ENCODE data around the gene SRGAP2B.
"Not testable (repeated sequence)": the region's sequence is repeated elsewhere in the genome, so short reads cannot be mapped to it uniquely, and the experiment has no call there.

The SRGAP2B gene

GRCh38 chr1:145066486-145066885 is 28.6 kb downstream of the SRGAP2B start:
- H3K9ac ChIP-seq (ENCODE audit: low read depth, low read length); H3K4me1 ChIP-seq (ENCODE audit: insufficient read depth, low read length); H3K9me3 ChIP-seq (ENCODE audit: control insufficient read depth, insufficient read depth, low read length); H3K36me3 ChIP-seq (ENCODE audit: insufficient read depth, low read length): not testable (repeated sequence)

- not testable (repeated sequence) for H3K9me3 ChIP-seq (ENCODE audit: control insufficient read depth, insufficient read depth, low read length); H3K9ac ChIP-seq (ENCODE audit: low read depth, low read length); H3K36me3 ChIP-seq (ENCODE audit: insufficient read depth, low read length); H3K4me1 ChIP-seq (ENCODE audit: insufficient read depth, low read length)
Observed at GRCh38 chr1:145065194-145065826, 29.8 kb downstream of the SRGAP2B start.

- not testable (repeated sequence) for H3K36me3 ChIP-seq (ENCODE audit: insufficient read depth, low read length); H3K4me1 ChIP-seq (ENCODE audit: insufficient read depth, low read length); H3K9me3 ChIP-seq (ENCODE audit: control insufficient read depth, insufficient read depth, low read length); H3K9ac ChIP-seq (ENCODE audit: low read depth, low read length)
Observed at GRCh38 chr1:145063941-145064648, 31.0 kb downstream of the SRGAP2B start.

- not testable (repeated sequence) for H3K36me3 ChIP-seq (ENCODE audit: insufficient read depth, low read length); H3K4me1 ChIP-seq (ENCODE audit: insufficient read depth, low read length); H3K9me3 ChIP-seq (ENCODE audit: control insufficient read depth, insufficient read depth, low read length); H3K9ac ChIP-seq (ENCODE audit: low read depth, low read length)
Observed at GRCh38 chr1:145063285-145063684, 31.8 kb downstream of the SRGAP2B start.

- not testable (repeated sequence) for H3K9me3 ChIP-seq (ENCODE audit: control insufficient read depth, insufficient read depth, low read length); H3K9ac ChIP-seq (ENCODE audit: low read depth, low read length); H3K4me1 ChIP-seq (ENCODE audit: insufficient read depth, low read length); H3K36me3 ChIP-seq (ENCODE audit: insufficient read depth, low read length)
Observed at GRCh38 chr1:145058184-145058583, 36.9 kb downstream of the SRGAP2B start.

GRCh38 chr1:145055217-145055760 is 39.8 kb downstream of the SRGAP2B start:
- H3K4me1 ChIP-seq (ENCODE audit: insufficient read depth, low read length); H3K9ac ChIP-seq (ENCODE audit: low read depth, low read length); H3K36me3 ChIP-seq (ENCODE audit: insufficient read depth, low read length); H3K9me3 ChIP-seq (ENCODE audit: control insufficient read depth, insufficient read depth, low read length): not testable (repeated sequence)

- not testable (repeated sequence) for H3K9me3 ChIP-seq (ENCODE audit: control insufficient read depth, insufficient read depth, low read length); H3K4me1 ChIP-seq (ENCODE audit: insufficient read depth, low read length); H3K36me3 ChIP-seq (ENCODE audit: insufficient read depth, low read length)
Observed at GRCh38 chr1:145053428-145053827, 41.7 kb downstream of the SRGAP2B start.

GRCh38 chr1:145052019-145052776 is 42.9 kb downstream of the SRGAP2B start:
- H3K9me3 ChIP-seq (ENCODE audit: control insufficient read depth, insufficient read depth, low read length); H3K9ac ChIP-seq (ENCODE audit: low read depth, low read length); H3K4me1 ChIP-seq (ENCODE audit: insufficient read depth, low read length); H3K36me3 ChIP-seq (ENCODE audit: insufficient read depth, low read length): not testable (repeated sequence)

More at GRCh38 chr1:145053428-145053827, 41.7 kb downstream of the SRGAP2B start:
- not testable (repeated sequence) for H3K9ac ChIP-seq (ENCODE audit: low read depth, low read length)

- H3K9ac ChIP-seq (ENCODE audit: low read depth, low read length); H3K4me1 ChIP-seq (ENCODE audit: insufficient read depth, low read length); H3K36me3 ChIP-seq (ENCODE audit: insufficient read depth, low read length); H3K9me3 ChIP-seq (ENCODE audit: control insufficient read depth, insufficient read depth, low read length): not testable (repeated sequence)
Observed at GRCh38 chr1:145048181-145048856, 46.8 kb downstream of the SRGAP2B start.

- H3K9ac ChIP-seq (ENCODE audit: low read depth, low read length); H3K9me3 ChIP-seq (ENCODE audit: control insufficient read depth, insufficient read depth, low read length); H3K36me3 ChIP-seq (ENCODE audit: insufficient read depth, low read length); H3K4me1 ChIP-seq (ENCODE audit: insufficient read depth, low read length): not testable (repeated sequence)
Observed at GRCh38 chr1:145047553-145047952, 47.6 kb downstream of the SRGAP2B start.

GRCh38 chr1:145045571-145046273 is 49.4 kb downstream of the SRGAP2B start:
- H3K4me1 ChIP-seq (ENCODE audit: insufficient read depth, low read length); H3K9me3 ChIP-seq (ENCODE audit: control insufficient read depth, insufficient read depth, low read length); H3K9ac ChIP-seq (ENCODE audit: low read depth, low read length); H3K36me3 ChIP-seq (ENCODE audit: insufficient read depth, low read length): not testable (repeated sequence)

- not testable (repeated sequence) for H3K36me3 ChIP-seq (ENCODE audit: insufficient read depth, low read length); H3K4me1 ChIP-seq (ENCODE audit: insufficient read depth, low read length); H3K9me3 ChIP-seq (ENCODE audit: control insufficient read depth, insufficient read depth, low read length); H3K9ac ChIP-seq (ENCODE audit: low read depth, low read length)
Observed at GRCh38 chr1:145041519-145041918, 53.6 kb downstream of the SRGAP2B start.

- not testable (repeated sequence) for H3K9me3 ChIP-seq (ENCODE audit: control insufficient read depth, insufficient read depth, low read length); H3K4me1 ChIP-seq (ENCODE audit: insufficient read depth, low read length); H3K9ac ChIP-seq (ENCODE audit: low read depth, low read length); H3K36me3 ChIP-seq (ENCODE audit: insufficient read depth, low read length)
Observed at GRCh38 chr1:145036019-145036418, 59.1 kb downstream of the SRGAP2B start.

- H3K36me3 ChIP-seq (ENCODE audit: insufficient read depth, low read length); H3K9me3 ChIP-seq (ENCODE audit: control insufficient read depth, insufficient read depth, low read length); H3K4me1 ChIP-seq (ENCODE audit: insufficient read depth, low read length); H3K9ac ChIP-seq (ENCODE audit: low read depth, low read length): not testable (repeated sequence)
Observed at GRCh38 chr1:145033523-145033922, 61.6 kb downstream of the SRGAP2B start.

Measured in ES-I3 (cell line).